LNCAP (cell line): Measurements from ENCODE around the gene KLF11.

Experiments
- TF ChIP-seq, protein P1 (sequence below): fragments of 450-650 bp; IDR thresholded peaks from 2 replicates; pipeline ENCODE4 v1.5.1; 2017; ENCODE audit warnings: mild to moderate bottlenecking

Gene KLF11

DNA sequence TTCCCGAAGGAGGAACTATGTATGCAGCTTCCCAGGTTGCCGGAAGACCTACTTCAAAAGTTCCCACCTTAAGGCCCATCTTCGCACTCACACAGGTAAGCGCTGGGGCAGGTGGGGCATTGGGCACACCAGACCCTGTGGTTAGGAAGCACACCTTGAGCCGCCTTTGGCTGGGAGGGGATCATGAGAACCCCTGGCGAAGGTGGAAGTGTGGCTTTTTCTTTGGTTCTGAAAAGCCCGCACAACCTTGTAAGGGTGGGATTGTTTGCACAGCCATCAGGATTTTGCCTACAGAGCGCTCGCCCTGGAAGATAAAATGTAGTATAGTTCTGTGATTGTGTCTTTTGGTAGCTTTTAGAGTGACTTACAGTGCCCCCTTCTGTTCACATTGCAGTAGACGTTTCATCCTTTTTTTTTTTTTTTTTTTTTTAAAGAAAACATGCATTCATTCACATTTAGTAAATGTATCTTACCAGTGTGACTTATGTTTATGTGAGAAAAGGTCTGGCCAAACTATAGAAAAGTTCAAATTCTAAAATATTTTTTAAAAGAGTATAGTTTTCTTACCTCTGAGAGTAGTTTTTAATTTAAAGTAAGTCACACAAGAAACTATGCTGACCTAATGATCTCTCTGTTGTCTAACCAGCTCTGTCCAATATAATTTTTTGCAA, 5.3 kb downstream of the KLF11 start:
- TF ChIP-seq, protein P1, sequence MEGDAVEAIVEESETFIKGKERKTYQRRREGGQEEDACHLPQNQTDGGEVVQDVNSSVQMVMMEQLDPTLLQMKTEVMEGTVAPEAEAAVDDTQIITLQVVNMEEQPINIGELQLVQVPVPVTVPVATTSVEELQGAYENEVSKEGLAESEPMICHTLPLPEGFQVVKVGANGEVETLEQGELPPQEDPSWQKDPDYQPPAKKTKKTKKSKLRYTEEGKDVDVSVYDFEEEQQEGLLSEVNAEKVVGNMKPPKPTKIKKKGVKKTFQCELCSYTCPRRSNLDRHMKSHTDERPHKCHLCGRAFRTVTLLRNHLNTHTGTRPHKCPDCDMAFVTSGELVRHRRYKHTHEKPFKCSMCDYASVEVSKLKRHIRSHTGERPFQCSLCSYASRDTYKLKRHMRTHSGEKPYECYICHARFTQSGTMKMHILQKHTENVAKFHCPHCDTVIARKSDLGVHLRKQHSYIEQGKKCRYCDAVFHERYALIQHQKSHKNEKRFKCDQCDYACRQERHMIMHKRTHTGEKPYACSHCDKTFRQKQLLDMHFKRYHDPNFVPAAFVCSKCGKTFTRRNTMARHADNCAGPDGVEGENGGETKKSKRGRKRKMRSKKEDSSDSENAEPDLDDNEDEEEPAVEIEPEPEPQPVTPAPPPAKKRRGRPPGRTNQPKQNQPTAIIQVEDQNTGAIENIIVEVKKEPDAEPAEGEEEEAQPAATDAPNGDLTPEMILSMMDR = peak; percentile 57

DNA sequence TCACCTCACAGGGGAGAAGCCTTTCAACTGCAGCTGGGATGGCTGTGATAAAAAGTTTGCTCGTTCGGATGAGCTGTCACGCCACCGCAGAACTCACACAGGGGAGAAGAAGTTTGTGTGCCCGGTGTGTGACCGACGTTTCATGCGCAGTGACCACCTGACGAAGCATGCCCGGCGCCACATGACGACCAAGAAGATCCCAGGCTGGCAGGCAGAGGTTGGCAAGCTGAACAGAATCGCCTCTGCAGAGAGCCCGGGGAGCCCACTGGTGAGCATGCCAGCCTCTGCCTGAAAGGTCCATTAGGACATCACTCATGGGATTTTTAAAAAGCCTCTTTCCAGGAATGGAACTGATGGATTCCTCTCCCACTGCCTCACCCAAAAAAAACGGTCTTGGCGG, 8.9 kb downstream of the KLF11 start:
- TF ChIP-seq, protein P1 = no peak

- TF ChIP-seq, protein P1 = no peak
Measured at GRCh38 chr2:10053351-10053750, 10.0 kb downstream of the KLF11 start.

DNA sequence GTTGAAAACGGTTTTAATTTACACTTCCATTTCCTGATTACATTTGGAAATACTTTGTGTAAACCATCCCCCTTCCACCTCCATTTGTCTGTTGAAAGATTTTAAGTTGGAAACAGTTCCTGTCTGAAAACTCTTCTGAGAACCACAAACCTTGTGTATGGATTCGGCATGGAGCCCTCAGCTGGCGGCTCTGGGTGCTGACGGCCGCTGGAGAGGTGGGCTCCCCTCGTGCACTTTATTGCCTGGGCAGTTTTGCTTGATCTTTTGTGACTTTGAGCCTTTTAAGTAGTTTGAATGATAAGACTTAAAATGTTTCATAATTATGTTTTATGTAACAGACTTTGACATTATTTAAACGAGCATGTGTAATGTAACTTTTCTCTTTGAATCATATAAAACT, 11.1 kb downstream of the KLF11 start:
- TF ChIP-seq, protein P1 = no peak

DNA sequence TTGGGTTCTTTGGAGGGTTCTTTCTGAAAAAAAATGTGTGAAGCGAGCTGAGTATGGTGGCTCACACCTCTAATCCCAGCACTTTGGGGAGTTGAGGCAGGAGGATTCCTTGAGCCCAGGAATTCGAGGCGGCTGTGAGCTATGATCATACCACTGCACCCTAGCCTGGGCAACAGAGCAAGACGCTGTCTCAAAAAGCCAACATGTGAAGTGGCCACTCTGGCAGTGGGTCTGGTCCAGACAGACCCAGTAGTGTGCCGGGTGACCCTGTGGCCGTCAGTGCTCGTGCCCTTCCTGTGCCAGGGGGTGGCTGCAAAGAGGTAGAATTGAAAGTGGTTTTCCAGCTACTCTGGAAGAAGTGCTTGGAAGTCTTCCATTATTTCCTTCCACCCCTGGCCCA, 11.6 kb downstream of the KLF11 start:
- TF ChIP-seq, protein P1 = no peak

DNA sequence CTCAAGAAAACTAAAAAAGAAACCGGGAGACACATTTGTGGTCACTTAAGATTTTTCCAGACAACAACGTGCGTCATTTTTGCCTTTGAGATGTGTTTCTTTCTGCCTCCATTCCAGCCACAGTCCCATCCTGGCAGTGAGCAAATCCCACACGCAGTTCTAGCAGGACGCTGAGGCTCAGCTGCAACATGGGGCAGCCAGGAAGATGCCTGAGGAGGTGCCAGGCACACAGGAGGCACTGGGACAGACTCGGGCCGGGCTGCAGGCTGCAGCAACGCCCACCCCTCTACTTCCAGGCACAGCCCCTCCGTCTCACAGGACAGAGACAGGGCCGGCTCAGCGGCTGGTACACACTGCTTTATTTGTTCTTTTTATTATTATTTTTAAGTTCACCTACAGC, 13.1 kb downstream of the KLF11 start:
- TF ChIP-seq, protein P1 = no peak

- TF ChIP-seq, protein P1 = no peak
Measured at GRCh38 chr2:10057231-10058107, 14.1 kb downstream of the KLF11 start.
